Measurements from ENCODE around the gene RASSF4.

Gene RASSF4, protein sequence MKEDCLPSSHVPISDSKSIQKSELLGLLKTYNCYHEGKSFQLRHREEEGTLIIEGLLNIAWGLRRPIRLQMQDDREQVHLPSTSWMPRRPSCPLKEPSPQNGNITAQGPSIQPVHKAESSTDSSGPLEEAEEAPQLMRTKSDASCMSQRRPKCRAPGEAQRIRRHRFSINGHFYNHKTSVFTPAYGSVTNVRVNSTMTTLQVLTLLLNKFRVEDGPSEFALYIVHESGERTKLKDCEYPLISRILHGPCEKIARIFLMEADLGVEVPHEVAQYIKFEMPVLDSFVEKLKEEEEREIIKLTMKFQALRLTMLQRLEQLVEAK

GRCh38 chr10:44959247-44960087 lies at the start of gene RASSF4:
TSS of gene RASSF4 (plus strand) at chr10:44959802. CDS start at chr10:44970203, 10,401 bp downstream.
- DNase-seq (ENCODE audit: low read depth in 2 of 2): peak; percentile 85 to 86

GRCh38 chr10:44909910-44910309 lies 49.7 kb upstream of the RASSF4 start:
- no peak for DNase-seq (ENCODE audit: low read depth in 2 of 2)

DNA sequence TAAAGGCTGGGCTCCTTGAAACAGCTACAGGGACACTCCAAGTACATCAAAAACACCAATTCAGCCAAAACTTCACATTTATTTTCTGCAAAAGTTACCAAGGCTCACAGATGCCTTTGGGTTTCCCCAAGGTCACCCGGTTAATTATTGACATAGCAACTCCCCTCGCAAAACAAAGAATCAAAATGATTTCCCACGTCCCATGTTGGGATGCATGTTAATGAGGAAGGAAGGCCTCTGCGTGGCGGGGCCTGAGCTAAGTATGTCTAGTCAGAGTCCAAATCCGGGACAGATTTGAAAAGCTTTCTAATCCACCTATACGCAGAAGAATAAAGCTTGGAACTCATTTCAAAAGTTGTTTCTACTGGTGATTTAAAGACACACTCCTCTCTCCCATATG lies 49.0 kb upstream of the RASSF4 start:
- DNase-seq (ENCODE audit: low read depth in 2 of 2): no peak

DNA sequence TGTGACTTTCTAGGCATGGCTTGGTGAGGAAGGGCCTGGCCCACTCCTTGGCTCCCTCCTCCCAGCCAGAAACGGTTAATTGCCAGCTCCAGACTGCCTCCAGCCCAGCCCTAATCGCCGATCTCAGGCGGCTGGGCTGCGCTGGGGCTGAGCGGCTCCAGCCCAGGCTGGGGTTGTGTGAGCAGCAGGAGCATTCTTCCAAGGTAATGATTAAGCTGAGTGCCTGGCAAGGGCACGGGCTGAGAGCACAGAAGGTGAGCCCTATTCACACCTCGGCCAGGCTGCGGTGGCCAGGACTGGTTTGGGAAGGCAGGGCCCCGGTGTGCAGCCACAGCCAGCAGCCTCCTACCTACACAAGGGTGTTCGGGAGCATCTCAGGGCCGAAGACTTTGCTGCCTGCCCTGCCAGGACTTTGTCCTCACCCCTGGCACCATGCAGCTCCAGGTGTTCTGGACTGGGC lies 48.5 kb upstream of the RASSF4 start, which contains the start of gene TMEM72:
Gene TMEM72 (plus strand): TSS at position 257 of the 460 bp plus-strand sequence. CDS start 176 bp downstream, at position 433.
- DNase-seq (ENCODE audit: low read depth in 2 of 2): no peak

- no peak for DNase-seq (ENCODE audit: low read depth in 2 of 2)
Observed at GRCh38 chr10:44911951-44912350, 47.7 kb upstream of the RASSF4 start.

GRCh38 chr10:44913350-44914081 lies 46.1 kb upstream of the RASSF4 start:
- DNase-seq (ENCODE audit: low read depth in 2 of 2): no peak

- no peak for DNase-seq (ENCODE audit: low read depth in 2 of 2)
Observed at GRCh38 chr10:44914891-44915290, 44.7 kb upstream of the RASSF4 start.

DNA sequence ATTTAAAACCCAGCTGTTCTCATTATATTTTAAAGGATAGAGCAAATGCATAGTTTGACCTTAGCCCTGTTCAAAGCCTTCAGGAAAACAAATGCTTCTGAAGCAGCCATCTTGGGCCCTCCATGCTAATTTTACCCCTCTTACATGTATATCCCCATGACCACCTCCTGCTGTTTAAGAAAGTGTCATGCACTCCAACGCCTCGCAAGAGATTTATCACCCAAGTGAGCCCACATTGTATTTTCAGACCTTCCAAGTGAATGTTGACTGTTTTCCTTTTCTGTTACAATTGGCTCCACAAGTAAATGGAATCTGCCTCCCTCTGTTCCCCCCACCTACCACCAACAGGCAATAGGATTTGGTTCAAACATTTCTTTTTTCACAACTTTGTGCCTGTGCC lies 43.2 kb upstream of the RASSF4 start:
- DNase-seq (ENCODE audit: low read depth in 2 of 2): no peak

DNA sequence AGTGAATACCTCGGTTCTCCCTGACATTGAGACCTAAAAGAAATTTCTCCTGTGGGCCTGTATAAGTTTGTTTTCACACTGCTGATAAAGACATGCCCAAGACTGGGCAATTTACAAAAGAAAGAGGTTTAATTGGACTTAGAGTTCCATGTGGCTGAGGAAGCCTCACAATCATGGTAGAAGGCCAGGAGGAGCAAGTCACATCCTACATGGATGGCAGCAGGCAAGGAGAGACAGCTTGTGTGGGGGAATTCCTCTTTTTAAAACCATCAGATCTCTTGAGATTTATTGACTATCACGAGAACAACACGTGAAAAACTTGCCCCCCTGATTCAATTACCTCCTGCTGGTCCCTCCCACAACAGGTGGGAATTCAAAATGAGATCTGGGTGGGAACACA lies 41.8 kb upstream of the RASSF4 start:
- DNase-seq (ENCODE audit: low read depth in 2 of 2): no peak

- DNase-seq (ENCODE audit: low read depth in 2 of 2): no peak
Observed at GRCh38 chr10:44920252-44920651, 39.4 kb upstream of the RASSF4 start.

- no peak for DNase-seq (ENCODE audit: low read depth in 2 of 2)
Observed at GRCh38 chr10:44921061-44921460, 38.5 kb upstream of the RASSF4 start.

- no peak for DNase-seq (ENCODE audit: low read depth in 2 of 2)
Observed at GRCh38 chr10:44921506-44921905, 38.1 kb upstream of the RASSF4 start.

GRCh38 chr10:44922021-44922420 lies 37.6 kb upstream of the RASSF4 start:
- DNase-seq (ENCODE audit: low read depth in 2 of 2): no peak

- DNase-seq (ENCODE audit: low read depth in 2 of 2): no peak
Observed at GRCh38 chr10:44922796-44923545, 36.6 kb upstream of the RASSF4 start.

GRCh38 chr10:44923611-44924010 lies 36.0 kb upstream of the RASSF4 start:
- no peak for DNase-seq (ENCODE audit: low read depth in 2 of 2)

- DNase-seq (ENCODE audit: low read depth in 2 of 2): no peak
Observed at GRCh38 chr10:44924261-44925040, 35.2 kb upstream of the RASSF4 start.

DNA sequence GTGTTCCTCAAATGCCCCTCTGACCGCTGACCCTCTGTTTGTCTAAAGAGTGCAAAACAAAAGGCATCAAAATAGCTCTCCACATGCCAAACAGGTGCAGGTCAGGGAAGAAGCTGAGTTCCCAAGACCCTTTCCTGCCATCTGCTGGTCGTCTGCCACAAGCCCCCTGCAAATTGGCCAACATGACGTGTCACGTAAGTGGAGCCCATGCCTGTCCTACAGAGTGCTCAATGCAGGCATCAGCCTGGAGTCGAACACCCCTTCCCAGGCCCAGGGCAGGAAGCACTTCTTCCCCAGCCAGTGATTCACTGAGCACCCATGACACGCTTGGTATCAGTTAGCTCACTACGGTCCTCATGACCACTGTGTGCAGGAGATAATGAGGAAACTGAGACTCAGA lies 34.4 kb upstream of the RASSF4 start:
- DNase-seq (ENCODE audit: low read depth in 2 of 2): no peak

GRCh38 chr10:44925811-44926750 lies 33.5 kb upstream of the RASSF4 start:
- no peak for DNase-seq (ENCODE audit: low read depth in 2 of 2)

- DNase-seq (ENCODE audit: low read depth in 2 of 2): no peak
Observed at GRCh38 chr10:44926751-44927351, 32.8 kb upstream of the RASSF4 start.

Measured in stimulated activated CD8-positive, alpha-beta memory T cell treated with anti-CD3 and anti-CD28 coated beads, Interleukin-7, amount 100 ng/mL, for 1 hour (primary cell).